Esophagus squamous epithelium (tissue), 4 donors: ENCODE data around the gene FOXJ3.

Source experiments
- CTCF ChIP-seq, 6 experiments: fragments of 450-650 bp in 4 of 6; fragments of 200-600 bp in 2 of 6; sonication (generic) in 2 of 6; IDR thresholded peaks; one replicate each; pipeline ENCODE4 v1.5.1; 2016 to 2019; ENCODE audit warnings: antibody characterized with exemption in 6 of 6, mild to moderate bottlenecking in 4 of 6, moderate library complexity in 4 of 6
- POLR2A ChIP-seq, 4 donors: fragments of 450-650 bp; IDR thresholded peaks; one replicate each; pipeline ENCODE4 v1.6.1; 2017; ENCODE audit warnings: antibody characterized with exemption in 4 of 4, mild to moderate bottlenecking in 4 of 4, moderate library complexity in 3 of 4

DNA sequence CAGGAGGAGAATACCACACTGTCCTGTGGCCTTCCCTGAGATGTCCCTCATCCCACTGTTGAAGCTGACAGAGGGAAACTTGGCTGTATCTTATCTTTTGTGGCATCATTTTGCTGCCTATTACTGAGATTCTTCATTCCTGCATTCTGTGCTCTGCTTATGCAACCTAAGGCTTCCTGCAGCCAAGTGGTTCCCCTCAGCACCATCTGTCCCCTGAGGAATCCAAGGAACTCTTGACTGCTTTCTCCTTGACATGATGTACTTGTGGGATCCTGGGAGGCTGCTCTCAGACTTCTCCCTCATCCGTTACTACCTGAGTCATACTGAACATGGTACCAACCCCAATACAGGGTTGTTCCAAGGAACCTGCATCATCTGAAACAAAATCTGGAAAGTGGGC, 24.4 kb upstream of the FOXJ3 start:
- no peak for TF ChIP-seq CTCF (IDR thresholded peaks at IDR 0.05)
- TF ChIP-seq POLR2A (IDR thresholded peaks at IDR 0.05): no peak
